GM19043 (cell line): Measurements from ENCODE around the gene CFAP61.
"Not testable (repeated sequence)": the region's sequence is repeated elsewhere in the genome, so short reads cannot be mapped to it uniquely, and the experiment has no call there.

Source experiments
- ATAC-seq: cut with Tn5 transposase; IDR thresholded peaks from one replicate; pipeline ENCODE4 v1.9.1; 2021; ENCODE audit warnings: low read depth; ENCODE audit not compliant: unreplicated experiment

CFAP61 gene

GRCh38 chr20:20207291-20207690 lies 155.0 kb downstream of the CFAP61 start:
- ATAC-seq = no peak

GRCh38 chr20:20207872-20208271 lies 155.5 kb downstream of the CFAP61 start:
- peak; percentile 58 for ATAC-seq

GRCh38 chr20:20209684-20210083 lies 157.4 kb downstream of the CFAP61 start:
- ATAC-seq = no peak

GRCh38 chr20:20210327-20210726 lies 158.0 kb downstream of the CFAP61 start:
- no peak for ATAC-seq

- ATAC-seq = no peak
These were observed 158.6 kb downstream of the CFAP61 start for GRCh38 chr20:20210943-20211273.

GRCh38 chr20:20211274-20211987 lies 159.1 kb downstream of the CFAP61 start:
- ATAC-seq = no peak

- no peak for ATAC-seq
These were observed 159.7 kb downstream of the CFAP61 start for GRCh38 chr20:20211988-20212518.

GRCh38 chr20:20212675-20213096 lies 160.4 kb downstream of the CFAP61 start:
- no peak for ATAC-seq

- no peak for ATAC-seq
These were observed 161.3 kb downstream of the CFAP61 start for GRCh38 chr20:20213526-20214121.

GRCh38 chr20:20214757-20215275 lies 162.5 kb downstream of the CFAP61 start:
- no peak for ATAC-seq

- ATAC-seq = no peak
These were observed 163.8 kb downstream of the CFAP61 start for GRCh38 chr20:20215976-20216727.

- ATAC-seq = no peak
These were observed 164.6 kb downstream of the CFAP61 start for GRCh38 chr20:20216941-20217340.

GRCh38 chr20:20217621-20218020 lies 165.3 kb downstream of the CFAP61 start:
- ATAC-seq = no peak

GRCh38 chr20:20218106-20218505 lies 165.8 kb downstream of the CFAP61 start:
- ATAC-seq = not testable (repeated sequence)

- ATAC-seq = no peak
These were observed 166.7 kb downstream of the CFAP61 start for GRCh38 chr20:20219016-20219415.

GRCh38 chr20:20220134-20220533 lies 167.8 kb downstream of the CFAP61 start:
- ATAC-seq = no peak

GRCh38 chr20:20223981-20224380 lies 171.6 kb downstream of the CFAP61 start:
- ATAC-seq = no peak

- ATAC-seq = no peak
These were observed 172.5 kb downstream of the CFAP61 start for GRCh38 chr20:20224806-20225205.

- ATAC-seq = no peak
These were observed 173.2 kb downstream of the CFAP61 start for GRCh38 chr20:20225325-20226043.

GRCh38 chr20:20226554-20226953 lies 174.2 kb downstream of the CFAP61 start:
- no peak for ATAC-seq
